Bronchial epithelial cell (primary cell): ENCODE data around the gene MT1E. TPM values are rescaled to one million over a fixed set of nuclear protein-coding genes. Genes with fewer than 3 reads are reported as not detected.
"Not testable (repeated sequence)": the region's sequence is repeated elsewhere in the genome, so short reads cannot be mapped to it uniquely, and the experiment has no call there.

ENCODE experiments used
- DNase-seq: peaks from one replicate; pipeline ENCODE4 v3.0.0-alpha.2; 2010; ENCODE audit warnings: low read depth
- FAIRE-seq: peaks from 2 replicates; lab custom pipeline; 2011; peaks lifted over from hg19 to GRCh38; lab: Jason Lieb, UNC
- H3K27me3 ChIP-seq: 2 replicates; pipeline ENCODE4 v1.5.1; 2011; ENCODE audit warnings: low read length; ENCODE audit not compliant: control insufficient read depth, insufficient read depth
- H3K36me3 ChIP-seq: 2 replicates; pipeline ENCODE4 v1.5.1; 2011; ENCODE audit warnings: low read length; ENCODE audit not compliant: control insufficient read depth, insufficient read depth
- H3K4me3 ChIP-seq: 2 replicates; pipeline ENCODE4 v1.5.1; 2011; ENCODE audit warnings: mild to moderate bottlenecking, low read depth, low read length, control low read depth
- CTCF ChIP-seq: IDR thresholded peaks from 2 replicates; pipeline ENCODE4 v1.5.1; 2011; ENCODE audit warnings: mild to moderate bottlenecking, moderate library complexity, low read length, control low read depth, inconsistent platforms; ENCODE audit not compliant: insufficient read depth, severe bottlenecking
- total RNA-seq: library from RNA; depleted of rRNA; stranded (reverse); fragments of >200 nt; gene quantifications from 2 replicates; pipeline ENCODE4 v1.2.1, GENCODE V29; 2014

The MT1E gene
- total RNA-seq, 1 donor from 2014 or later, result 60.8 TPM

GRCh38 chr16:56653218-56653617 is 27.6 kb downstream of the MT1E start:
- TF ChIP-seq CTCF, result no peak
- DNase-seq (no peak), FAIRE-seq (no peak)
- Histone ChIP-seq H3K4me3 (no peak overlapping the region), H3K27me3 (peaks cover 16% of the 10 kb centered on the region), H3K36me3 (no peaks in the 10 kb centered on the region)

- FAIRE-seq (no peak), DNase-seq (peak; percentile 82)
- Histone ChIP-seq H3K36me3 (no peaks in the 10 kb centered on the region), H3K4me3 (peak within 1 kb of the TSS; percentile 41), H3K27me3 (peaks cover 1% of the 10 kb centered on the region)
- no peak for TF ChIP-seq CTCF
Measured at GRCh38 chr16:56657555-56658326, 32.2 kb downstream of the MT1E start, which contains the start of gene MT1F. TSS of gene MT1F (plus strand) at chr16:56657959. CDS start at chr16:56658059, 100 bp downstream.

GRCh38 chr16:56658327-56658875 is 32.8 kb downstream of the MT1E start:
- Histone ChIP-seq H3K36me3 (no peaks in the 10 kb centered on the region), H3K4me3 (no peak overlapping the region), H3K27me3 (no peaks in the 10 kb centered on the region)
- DNase-seq, result no peak
- no peak for TF ChIP-seq CTCF
- FAIRE-seq, result no peak

GRCh38 chr16:56662357-56663354 is 37.1 kb downstream of the MT1E start:
- no peak for TF ChIP-seq CTCF
- Histone ChIP-seq H3K36me3 (no peaks in the 10 kb centered on the region), H3K4me3 (no peak overlapping the region), H3K27me3 (peaks cover 7% of the 10 kb centered on the region)
- DNase-seq (no peak), FAIRE-seq (no peak)

GRCh38 chr16:56664506-56664905 is 38.9 kb downstream of the MT1E start:
- Histone ChIP-seq H3K36me3 (no peaks in the 10 kb centered on the region), H3K4me3 (no peak overlapping the region), H3K27me3 (peaks cover 15% of the 10 kb centered on the region)
- no peak for DNase-seq
- FAIRE-seq, result no peak
- no peak for TF ChIP-seq CTCF

- not testable (repeated sequence) for H3K36me3 ChIP-seq, H3K4me3 ChIP-seq, DNase-seq
- peaks cover 24% of the 10 kb centered on the region for H3K27me3 ChIP-seq
- peak; percentile 94 for FAIRE-seq
Measured at GRCh38 chr16:56665286-56666261, 40.0 kb downstream of the MT1E start.
